GM12878 (cell line): ENCODE data around the gene TOMM6.

Experiments used
- CREM ChIP-seq: IDR thresholded peaks from 2 replicates; pipeline ENCODE4 v1.6.1; 2014; ENCODE audit warnings: antibody characterized with exemption, low read depth
- CTCF ChIP-seq, 3 experiments: IDR thresholded peaks in 2 of 3; conservative IDR thresholded peaks in 1 of 3; 2 replicates each; pipeline ENCODE4 v1.5.1; 2011; ENCODE audit warnings: low read depth in 3 of 3, low read length in 3 of 3, mild to moderate bottlenecking in 3 of 3, control low read depth in 2 of 3, moderate library complexity in 2 of 3, inconsistent platforms in 1 of 3, mixed read lengths in 1 of 3; ENCODE audit not compliant: control insufficient read depth in 2 of 3, insufficient read depth in 1 of 3; ENCODE audit errors: extremely low read depth in 1 of 3
- EZH2 ChIP-seq: IDR thresholded peaks from 2 replicates; pipeline ENCODE4 v1.6.1; 2012; ENCODE audit warnings: low read depth, mild to moderate bottlenecking, control low read depth, inconsistent platforms, low read length, borderline replicate concordance; ENCODE audit not compliant: control insufficient read depth
- POLR2AphosphoS5 ChIP-seq: IDR thresholded peaks from 2 replicates; pipeline ENCODE4 v1.6.1; 2011; ENCODE audit warnings: mild to moderate bottlenecking, low read length, inconsistent platforms
- RAD21 ChIP-seq: IDR thresholded peaks from 2 replicates; pipeline ENCODE4 v1.6.1; 2011; ENCODE audit warnings: mild to moderate bottlenecking, low read depth, low read length, moderate library complexity; ENCODE audit not compliant: insufficient read depth
- SRF ChIP-seq, 2 experiments: IDR thresholded peaks; 2 replicates each; pipeline ENCODE4 v1.6.1; 2011; ENCODE audit warnings: low read depth in 2 of 2, low read length in 2 of 2, mild to moderate bottlenecking in 1 of 2, moderate library complexity in 1 of 2

- TF ChIP-seq CTCF (IDR thresholded peaks at IDR 0.05 in 2 of 3, conservative IDR thresholded peaks at IDR 0.05 in 1 of 3; ENCODE audit: control insufficient read depth in 2 of 3, extremely low read depth in 1 of 3, insufficient read depth in 1 of 3, low read depth in 3 of 3, low read length in 3 of 3) (no peak), SRF (IDR thresholded peaks at IDR 0.05; ENCODE audit: low read depth in 2 of 2, low read length in 2 of 2) (no peak), EZH2 (no peak), POLR2AphosphoS5 (no peak), RAD21 (no peak), CREM (no peak)
These were observed 23.6 kb downstream of the TOMM6 start for GRCh38 chr6:41811095-41811494.
